Measurements from ENCODE around the gene TMEM132C.

DNA sequence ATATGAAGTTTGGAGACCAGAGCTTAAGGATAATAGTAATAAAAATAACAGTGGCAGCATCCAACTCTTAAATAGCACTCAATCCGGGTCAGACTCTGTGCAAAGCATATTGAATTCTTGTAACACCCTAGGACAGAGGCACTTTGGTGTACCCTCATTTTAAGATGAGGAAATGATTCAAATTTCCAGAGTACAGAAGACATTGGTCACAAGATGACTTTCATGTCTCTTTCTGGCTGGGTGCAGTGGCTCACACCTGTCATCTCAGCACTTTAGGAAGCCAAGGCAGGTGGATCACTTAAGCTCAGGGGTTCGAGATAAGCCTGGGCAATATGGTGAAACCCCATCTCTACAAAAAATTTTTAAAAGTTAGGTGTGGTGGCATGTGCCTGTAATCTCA is 320.9 kb downstream of the TMEM132C start:
- TF ChIP-seq POLR2A (IDR thresholded peaks at IDR 0.05; ENCODE audit: low read depth, low read length) (no peak), POLR2AphosphoS5 (IDR thresholded peaks at IDR 0.05; ENCODE audit: low read depth, low read length) (no peak)
